Activated CD8-positive, alpha-beta T cell treated with anti-CD3 and anti-CD28 coated beads for 36 hours (primary cell): ENCODE results near the gene PRKAG2. TPM values are rescaled to one million over a fixed set of nuclear protein-coding genes. Genes with fewer than 3 reads are reported as not detected.

Experiments used
- ATAC-seq: fragments of 200-7000 bp; cut with Tn5 transposase; one replicate; pipeline ENCODE4 v1.10.0; 2021; ENCODE audit warnings: mild to moderate bottlenecking, moderate library complexity
- CTCF ChIA-PET: fragments of 350-600 bp; sonication (Branson Sonifier 250); formaldehyde crosslinking; loops from one replicate; lab custom pipeline; 2021; ENCODE audit warnings: antibody characterized with exemption; lab: Charles Lee
- POLR2A ChIA-PET: fragments of 350-600 bp; sonication (Branson Sonifier 250); formaldehyde crosslinking; loops from one replicate; lab custom pipeline; 2021; ENCODE audit warnings: antibody characterized with exemption; lab: Charles Lee
- DNase-seq: peaks from one replicate; pipeline ENCODE4 v3.0.0-alpha.2; 2020
- H3K27ac Mint-ChIP-seq: one replicate; pipeline ENCODE4 v1.8.0; 2021; ENCODE audit warnings: mild to moderate bottlenecking, mixed read lengths
- H3K27me3 Mint-ChIP-seq: one replicate; pipeline ENCODE4 v1.8.0; 2021; ENCODE audit warnings: mixed read lengths
- H3K36me3 Mint-ChIP-seq: one replicate; pipeline ENCODE4 v1.8.0; 2021; ENCODE audit warnings: low read depth, mixed read lengths
- H3K4me1 Mint-ChIP-seq: one replicate; pipeline ENCODE4 v1.8.0; 2021; ENCODE audit warnings: low read depth, mixed read lengths
- H3K4me3 Mint-ChIP-seq: one replicate; pipeline ENCODE4 v1.8.0; 2021; ENCODE audit warnings: mild to moderate bottlenecking, moderate library complexity, mixed read lengths
- H3K9me3 Mint-ChIP-seq: one replicate; pipeline ENCODE4 v1.8.0; 2021; ENCODE audit warnings: mixed read lengths
- CTCF ChIP-seq: fragments of 200-600 bp; IDR thresholded peaks from one replicate; pipeline ENCODE4 v1.8.0; 2022; ENCODE audit warnings: antibody characterized with exemption, mild to moderate bottlenecking
- intact Hi-C: fragments of 100-400 bp; cut with micrococcal nuclease; formaldehyde crosslinking; loops from one replicate; pipeline ENCODE4 v1.10.0; 2022
- total RNA-seq, 2 experiments: library from RNA; stranded (reverse); gene quantifications; one replicate each; pipeline ENCODE4 v1.2.3, GENCODE V29; 2021

PRKAG2 gene
- total RNA-seq, 2 experiments from 2014 or later: 17.0 to 19.2 TPM

- POLR2A ChIA-PET: no interaction called here
- Mint-ChIP-seq H3K27ac (no peak overlapping the region), H3K36me3 (no peaks in the 10 kb centered on the region), H3K4me3 (no peak overlapping the region), H3K4me1 (no peaks in the 10 kb centered on the region), H3K27me3 (no peaks in the 10 kb centered on the region), H3K9me3 (no peaks in the 10 kb centered on the region)
- DNase-seq (no peak), ATAC-seq (no peak)
- intact Hi-C loops: no loop called here
- CTCF ChIA-PET: interaction anchor here (0.7 to 1.9 kb wide), 2 partner anchors 10 to 22 kb away, joined by 3 to 5 read pairs; no protein-coding TSS in a partner anchor
- TF ChIP-seq CTCF: no peak
Observed at GRCh38 chr7:151804756-151805155, 72.2 kb downstream of the PRKAG2 start.

DNA sequence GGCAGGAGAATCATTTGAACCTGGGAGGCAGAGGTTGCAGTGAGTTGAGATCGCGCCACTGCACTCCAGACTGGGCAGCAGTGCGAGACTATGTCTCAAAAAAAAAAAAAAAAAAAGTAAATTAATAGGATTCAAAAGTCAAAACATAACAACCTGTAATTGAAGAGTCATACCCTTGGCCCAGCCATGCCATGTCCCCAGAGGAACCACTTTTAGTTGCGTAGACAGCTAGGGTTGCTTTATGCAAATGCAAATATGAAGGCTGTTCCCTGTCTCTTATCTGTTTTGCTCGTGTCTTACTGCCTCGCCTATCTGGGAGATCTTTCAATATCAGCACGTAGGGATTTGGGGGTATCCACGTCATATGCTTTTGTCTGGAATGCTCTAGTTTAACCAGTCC is 73.1 kb downstream of the PRKAG2 start:
- Mint-ChIP-seq H3K27me3 (no peaks in the 10 kb centered on the region), H3K4me3 (no peak overlapping the region), H3K27ac (no peak overlapping the region), H3K9me3 (no peaks in the 10 kb centered on the region), H3K4me1 (no peaks in the 10 kb centered on the region), H3K36me3 (no peaks in the 10 kb centered on the region)
- ChIA-PET CTCF (interaction anchor here (1.0 kb wide), 1 partner anchor 21 kb away, joined by 3 read pairs; no protein-coding TSS in a partner anchor), POLR2A (no interaction called here)
- ATAC-seq (no peak), DNase-seq (no peak)
- intact Hi-C loops: no loop called here
- TF ChIP-seq CTCF: no peak

DNA sequence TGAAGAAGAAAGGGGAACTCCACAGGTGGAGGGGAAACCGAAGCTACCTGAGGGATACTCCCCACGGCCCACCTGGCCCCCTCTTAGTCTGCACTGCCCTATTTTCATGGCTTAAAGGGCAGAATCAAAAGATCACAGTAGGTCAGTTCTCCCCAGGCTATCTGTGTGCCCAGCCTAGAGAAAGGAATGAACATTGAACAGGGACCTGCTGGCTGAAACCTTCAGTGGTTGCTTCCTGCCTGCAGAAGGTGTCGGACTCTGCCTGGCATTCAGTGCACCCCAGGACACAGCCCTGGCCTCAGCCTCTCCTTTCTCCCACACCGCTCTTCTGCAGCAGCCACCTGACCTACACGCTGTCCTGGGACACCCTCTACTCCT is 74.5 kb downstream of the PRKAG2 start:
- Mint-ChIP-seq H3K9me3 (no peaks in the 10 kb centered on the region), H3K4me3 (no peak overlapping the region), H3K27ac (no peak overlapping the region), H3K36me3 (no peaks in the 10 kb centered on the region), H3K4me1 (peaks cover 6% of the 10 kb centered on the region), H3K27me3 (no peaks in the 10 kb centered on the region)
- DNase-seq: no peak
- intact Hi-C loops: no loop called here
- TF ChIP-seq CTCF: no peak
- no peak for ATAC-seq
- CTCF ChIA-PET: no interaction called here
- POLR2A ChIA-PET: no interaction called here

- no peak for TF ChIP-seq CTCF
- H3K27me3 Mint-ChIP-seq: no peaks in the 10 kb centered on the region
- ChIA-PET CTCF (interaction anchor here (2.7 kb wide), 1 partner anchor 19 kb away, joined by 10 read pairs; no protein-coding TSS in a partner anchor), POLR2A (no interaction called here)
- no peaks in the 10 kb centered on the region for H3K36me3 Mint-ChIP-seq
- H3K9me3 Mint-ChIP-seq: no peaks in the 10 kb centered on the region
- ATAC-seq (no peak), DNase-seq (no peak)
- peaks cover 9% of the 10 kb centered on the region for H3K4me1 Mint-ChIP-seq
- intact Hi-C loops: no loop called here
- no peak overlapping the region for H3K27ac Mint-ChIP-seq
- no peak overlapping the region for H3K4me3 Mint-ChIP-seq
Observed at GRCh38 chr7:151801782-151802468, 75.0 kb downstream of the PRKAG2 start.

GRCh38 chr7:151801291-151801690 is 75.6 kb downstream of the PRKAG2 start:
- no peak overlapping the region for H3K27ac Mint-ChIP-seq
- H3K4me1 Mint-ChIP-seq: peaks cover 15% of the 10 kb centered on the region
- DNase-seq (no peak), ATAC-seq (no peak)
- intact Hi-C loops: no loop called here
- TF ChIP-seq CTCF: no peak
- H3K9me3 Mint-ChIP-seq: no peaks in the 10 kb centered on the region
- H3K36me3 Mint-ChIP-seq: no peaks in the 10 kb centered on the region
- ChIA-PET CTCF (interaction anchor here (2.7 kb wide), 1 partner anchor 18 kb away, joined by 10 read pairs; no protein-coding TSS in a partner anchor), POLR2A (no interaction called here)
- H3K4me3 Mint-ChIP-seq: no peak overlapping the region
- H3K27me3 Mint-ChIP-seq: no peaks in the 10 kb centered on the region
